ENCODE measurements around the gene TRDN. TPM values are rescaled to one million over a fixed set of nuclear protein-coding genes. Genes with fewer than 3 reads are reported as not detected.

TRDN gene
- total RNA-seq, 1 experiment from 2014 or later: 10.4 TPM

- Histone ChIP-seq H2AFZ (ENCODE audit: low read length) (no peak overlapping the region), H4K8ac (replicated peaks; ENCODE audit: insufficient read length, low read depth, low read length) (no peak overlapping the region), H3K9me3 (ENCODE audit: control insufficient read depth, low read depth, low read length) (no peaks in the 10 kb centered on the region), H3K27ac (ENCODE audit: insufficient read length, low read depth, low read length) (no peak overlapping the region), H3K79me1 (ENCODE audit: insufficient read depth, low read depth, low read length, poor library complexity, severe bottlenecking) (no peaks in the 10 kb centered on the region), H3K18ac (ENCODE audit: insufficient read length, low read depth, low read length) (no peak overlapping the region), H2BK5ac (ENCODE audit: insufficient read length, low read length) (no peak overlapping the region), H2BK20ac (ENCODE audit: low read depth, low read length, poor library complexity, severe bottlenecking) (no peak overlapping the region), H3K14ac (ENCODE audit: insufficient read depth, low read length) (no peak overlapping the region), H2BK120ac (ENCODE audit: low read depth, low read length, poor library complexity, severe bottlenecking) (no peak overlapping the region), H3K23me2 (ENCODE audit: insufficient read length, low read depth, low read length, poor library complexity, severe bottlenecking) (no peaks in the 10 kb centered on the region), H3K4ac (ENCODE audit: low read depth, low read length) (no peak overlapping the region), H4K20me1 (ENCODE audit: control insufficient read depth, insufficient read depth, insufficient read length) (no peaks in the 10 kb centered on the region), H2AK5ac (ENCODE audit: insufficient read length, low read length) (no peak overlapping the region), H3T11ph (ENCODE audit: low read length) (no peak overlapping the region), H3K27me3 (ENCODE audit: insufficient read depth, low read length) (no peaks in the 10 kb centered on the region), H3K79me2 (ENCODE audit: insufficient read depth, low read length) (no peaks in the 10 kb centered on the region), H4K91ac (ENCODE audit: insufficient read length, low read depth, low read length) (no peak overlapping the region), H2BK12ac (ENCODE audit: insufficient read length, low read depth, low read length) (no peak overlapping the region), H3K4me1 (ENCODE audit: insufficient read depth, low read length) (no peaks in the 10 kb centered on the region; the same call in 1 of the 2 replicates), H4K5ac (ENCODE audit: insufficient read length, low read depth, low read length) (no peak overlapping the region), H3K23ac (ENCODE audit: insufficient read length, low read depth, low read length) (no peak overlapping the region), H3K9ac (ENCODE audit: extremely low read depth, insufficient read length, low read length) (no peak overlapping the region), H3K56ac (ENCODE audit: insufficient read length, low read depth, low read length) (no peak overlapping the region), H2BK15ac (ENCODE audit: low read depth, low read length) (no peak overlapping the region), H3K4me2 (ENCODE audit: insufficient read depth, insufficient read length, low read length) (no peak overlapping the region)
- TF ChIP-seq CTCF (conservative IDR thresholded peaks at IDR 0.05): no peak
- H3K4me1 Mint-ChIP-seq: peaks cover 14 to 16% of the 10 kb centered on the region in 2 experiments
- DNase-seq: no peak
- WGBS (ENCODE audit: extremely low coverage, insufficient read length, low lambda C conversion rate): no CpG with 5 or more reads among the region's 1 CpG
- H3K4me3 Mint-ChIP-seq: no peak overlapping the region
- no peaks in the 10 kb centered on the region for H3K36me3 Mint-ChIP-seq (ENCODE audit: insufficient read depth in 1 of 3, low read depth in 3 of 3)
- H3K27me3 Mint-ChIP-seq (ENCODE audit: low read depth): no peaks in the 10 kb centered on the region; the same call in 1 of the 2 replicates
- H3K9me3 Mint-ChIP-seq: no peaks in the 10 kb centered on the region
- H3K27ac Mint-ChIP-seq: no peak overlapping the region
Measured at GRCh38 chr6:123638865-123639264, 2.1 kb upstream of the TRDN start.
